GM19043 (cell line): ENCODE data around the gene ASCC3.

Experiments used
- ATAC-seq: cut with Tn5 transposase; IDR thresholded peaks from one replicate; pipeline ENCODE4 v1.9.1; 2021; ENCODE audit warnings: low read depth; ENCODE audit not compliant: unreplicated experiment

Gene ASCC3

GRCh38 chr6:100514660-100515059 lies 366.5 kb downstream of the ASCC3 start:
- ATAC-seq = no peak

- ATAC-seq = no peak
Observed at GRCh38 chr6:100512203-100512862, 368.8 kb downstream of the ASCC3 start.

GRCh38 chr6:100509101-100509500 lies 372.0 kb downstream of the ASCC3 start:
- no peak for ATAC-seq

GRCh38 chr6:100506651-100507050 lies 374.5 kb downstream of the ASCC3 start:
- ATAC-seq = no peak

GRCh38 chr6:100504786-100505737 lies 376.1 kb downstream of the ASCC3 start:
- ATAC-seq = no peak

GRCh38 chr6:100503043-100503705 lies 378.0 kb downstream of the ASCC3 start:
- ATAC-seq = no peak

GRCh38 chr6:100493206-100493888 lies 387.8 kb downstream of the ASCC3 start:
- no peak for ATAC-seq

GRCh38 chr6:100491952-100492670 lies 389.0 kb downstream of the ASCC3 start:
- ATAC-seq = no peak

GRCh38 chr6:100490065-100490464 lies 391.1 kb downstream of the ASCC3 start:
- no peak for ATAC-seq

GRCh38 chr6:100488244-100488643 lies 392.9 kb downstream of the ASCC3 start:
- no peak for ATAC-seq

GRCh38 chr6:100487638-100488037 lies 393.5 kb downstream of the ASCC3 start:
- ATAC-seq = no peak

- no peak for ATAC-seq
Observed at GRCh38 chr6:100485268-100485667, 395.9 kb downstream of the ASCC3 start.

GRCh38 chr6:100484474-100484873 lies 396.7 kb downstream of the ASCC3 start:
- no peak for ATAC-seq

- no peak for ATAC-seq
Observed at GRCh38 chr6:100482698-100483097, 398.4 kb downstream of the ASCC3 start.

GRCh38 chr6:100479179-100480035 lies 401.7 kb downstream of the ASCC3 start:
- ATAC-seq = peak; percentile 52

GRCh38 chr6:100475554-100476320 lies 405.4 kb downstream of the ASCC3 start:
- ATAC-seq = peak; percentile 43

- no peak for ATAC-seq
Observed at GRCh38 chr6:100473182-100473581, 407.9 kb downstream of the ASCC3 start.

- ATAC-seq = peak; percentile 96
Observed at GRCh38 chr6:100472674-100473073, 408.5 kb downstream of the ASCC3 start.
